Endothelial cell of umbilical vein (primary cell): ENCODE measurements around the gene L3MBTL4. TPM values are rescaled to one million over a fixed set of nuclear protein-coding genes. Genes with fewer than 3 reads are reported as not detected.

Experiments
- BruUV-seq: library from RNA; stranded (reverse); fragments of 400-500 nt; replicated peaks from 2 replicates; lab custom pipeline; 2021; lab: Mats Ljungman, UMichigan
- CTCF ChIA-PET: fragments of 300-600, 350-600 bp; sonication (Branson Sonifier 250); formaldehyde crosslinking; loops from one replicate; lab custom pipeline; 2021; ENCODE audit warnings: antibody characterized with exemption, inconsistent platforms; lab: Charles Lee
- POLR2A ChIA-PET: fragments of 300-600, 350-600 bp; sonication (Branson Sonifier 250); formaldehyde crosslinking; loops from one replicate; lab custom pipeline; 2021; ENCODE audit warnings: antibody characterized with exemption, inconsistent platforms; lab: Charles Lee
- DNase-seq: peaks from one replicate; pipeline ENCODE4 v3.0.0-alpha.2; 2011; ENCODE audit warnings: low read depth, low spot score
- FAIRE-seq: peaks from 2 replicates; lab custom pipeline; 2011; peaks lifted over from hg19 to GRCh38; lab: Jason Lieb, UNC
- H2AFZ ChIP-seq: 2 replicates; pipeline ENCODE4 v1.6.0; 2012; ENCODE audit warnings: low read depth, low read length, control low read depth, inconsistent platforms
- H3K27ac ChIP-seq: 2 replicates; pipeline ENCODE4 v1.5.1; 2011; ENCODE audit warnings: low read depth, mild to moderate bottlenecking, control low read depth, low read length, moderate library complexity; ENCODE audit not compliant: insufficient read depth
- H3K27me3 ChIP-seq, 2 experiments: 2 replicates each; pipeline versions ENCODE4 v1.6.0 to v1.6.1; 2011; ENCODE audit warnings: low read length in 2 of 2, mixed read lengths in 1 of 2; ENCODE audit not compliant: control insufficient read depth in 2 of 2, insufficient read depth in 2 of 2
- H3K36me3 ChIP-seq, 2 experiments: 2 replicates in 1 of 2; 3 replicates in 1 of 2; pipeline ENCODE4 v1.5.1; 2011; ENCODE audit warnings: low read length in 2 of 2, mild to moderate bottlenecking in 1 of 2, moderate library complexity in 1 of 2; ENCODE audit not compliant: control insufficient read depth in 2 of 2, insufficient read depth in 2 of 2; ENCODE audit errors: extremely low read depth in 1 of 2
- H3K4me1 ChIP-seq: 3 replicates; pipeline ENCODE4 v1.5.1; 2011; ENCODE audit warnings: mild to moderate bottlenecking, low read length; ENCODE audit not compliant: control insufficient read depth, insufficient read depth; ENCODE audit errors: extremely low read depth
- H3K4me2 ChIP-seq: 2 replicates; pipeline ENCODE4 v1.6.1; 2011; ENCODE audit warnings: low read length, control low read depth, mixed read lengths; ENCODE audit not compliant: insufficient read depth
- H3K4me3 ChIP-seq, 3 experiments: fragments of 200-600 bp in 1 of 3; sonication (generic), shearing (Covaris generic) in 1 of 3; replicated peaks in 1 of 3; 2 replicates each; pipeline ENCODE4 v1.5.1; 2011 to 2016; ENCODE audit warnings: control low read depth in 3 of 3, low read length in 3 of 3, mild to moderate bottlenecking in 2 of 3, inconsistent platforms in 1 of 3, low read depth in 1 of 3, moderate library complexity in 1 of 3; ENCODE audit not compliant: insufficient read depth in 1 of 3
- H3K79me2 ChIP-seq: 2 replicates; pipeline ENCODE4 v1.6.0; 2012; ENCODE audit warnings: low read length, inconsistent platforms; ENCODE audit not compliant: control insufficient read depth, insufficient read depth
- H3K9ac ChIP-seq: replicated peaks from 2 replicates; pipeline ENCODE3; 2011; ENCODE audit warnings: low read length, control low read depth; ENCODE audit not compliant: insufficient read depth; ENCODE audit errors: extremely low read depth
- H3K9me1 ChIP-seq: replicated peaks from 3 replicates; pipeline ENCODE4 v1.6.0; 2011; ENCODE audit warnings: mild to moderate bottlenecking, low read length; ENCODE audit not compliant: control insufficient read depth, insufficient read depth; ENCODE audit errors: extremely low read depth
- H3K9me3 ChIP-seq: replicated peaks from 2 replicates; pipeline ENCODE4 v1.5.1; 2012; ENCODE audit warnings: low read length, inconsistent platforms; ENCODE audit not compliant: control insufficient read depth, insufficient read depth
- H4K20me1 ChIP-seq: replicated peaks from 2 replicates; pipeline ENCODE3; 2011; ENCODE audit warnings: mild to moderate bottlenecking, low read length; ENCODE audit not compliant: control insufficient read depth, insufficient read depth; ENCODE audit errors: extremely low read depth
- CTCF ChIP-seq, 2 donors: IDR thresholded peaks; 1 replicate in 1 of 2; 2 replicates in 1 of 2; pipeline ENCODE4 v1.5.1; 2011; ENCODE audit warnings: low read length in 2 of 2, mild to moderate bottlenecking in 2 of 2, moderate library complexity in 2 of 2, control low read depth in 1 of 2, inconsistent platforms in 1 of 2, low read depth in 1 of 2; ENCODE audit not compliant: insufficient read depth in 1 of 2; ENCODE audit errors: extremely low read depth in 1 of 2
- EZH2 ChIP-seq: IDR thresholded peaks from 2 replicates; pipeline ENCODE4 v1.6.1; 2012; ENCODE audit warnings: borderline replicate concordance, low read depth, mild to moderate bottlenecking, moderate library complexity, low read length, inconsistent platforms; ENCODE audit not compliant: severe bottlenecking
- FOS ChIP-seq: IDR thresholded peaks from 2 replicates; pipeline ENCODE4 v1.6.1; 2011; ENCODE audit warnings: mild to moderate bottlenecking, low read length, moderate library complexity, borderline replicate concordance; ENCODE audit not compliant: insufficient read depth
- GATA2 ChIP-seq: IDR thresholded peaks from 2 replicates; pipeline ENCODE4 v1.7.0; 2011; ENCODE audit warnings: low read depth, mild to moderate bottlenecking, moderate library complexity, mixed read lengths, low read length; ENCODE audit not compliant: insufficient read length, insufficient read depth
- JUN ChIP-seq: IDR thresholded peaks from 2 replicates; pipeline ENCODE4 v1.6.1; 2011; ENCODE audit warnings: borderline replicate concordance, low read depth; ENCODE audit not compliant: insufficient read length, insufficient read depth
- MAX ChIP-seq: IDR thresholded peaks from 2 replicates; pipeline ENCODE4 v1.6.1; 2011; ENCODE audit not compliant: insufficient read depth, insufficient read length
- MYC ChIP-seq: IDR thresholded peaks from one replicate; pipeline ENCODE4 v1.6.1; 2011; ENCODE audit warnings: mild to moderate bottlenecking, low read depth, low read length
- POLR2A ChIP-seq: IDR thresholded peaks from 2 replicates; pipeline ENCODE4 v1.6.1; 2012; ENCODE audit warnings: low read depth, mild to moderate bottlenecking, control low read depth, low read length
- POLR2AphosphoS5 ChIP-seq: IDR thresholded peaks from 2 replicates; pipeline ENCODE4 v1.6.1; 2012; ENCODE audit warnings: low read depth, mild to moderate bottlenecking, control low read depth, low read length, moderate library complexity; ENCODE audit not compliant: insufficient read depth
- dilution Hi-C: fragments of 300-500 bp; cut with MboI; formaldehyde crosslinking; loops from one replicate; pipeline ENCODE4 v1.15.0; 2019; ENCODE audit warnings: low sequenced_read_pairs; ENCODE audit not compliant: extremely low pct_ligation_motif_present
- intact Hi-C: fragments of 100-400 bp; cut with micrococcal nuclease; formaldehyde crosslinking; loops from one replicate; pipeline ENCODE4 v1.10.0; 2022
- polyA plus RNA-seq, 4 experiments: library from polyadenylated mRNA; depleted of rRNA in 3 of 4; stranded (reverse) in 3 of 4; unstranded in 1 of 4; fragments of >200 nt; gene quantifications; 2 replicates each; pipeline versions ENCODE4 v1.2.1 to v1.2.3, GENCODE V29; 2011 to 2012; ENCODE audit warnings: missing spikeins in 1 of 4
- total RNA-seq: library from RNA; stranded (reverse); gene quantifications from 2 replicates; pipeline ENCODE4 v1.2.3, GENCODE V29; 2021

L3MBTL4 gene
- total and polyA plus RNA-seq, 2 donors (not counting 3 experiments of a cell fraction or from before 2014, with no cell fraction given), result 0.80 TPM; not detected in 1

- Histone ChIP-seq H3K4me2 (no peak overlapping the region), H3K9me3 (no peaks in the 10 kb centered on the region), H3K4me3 (no peak overlapping the region), H2AFZ (no peak overlapping the region), H3K27ac (no peak overlapping the region), H3K36me3 (no peaks in the 10 kb centered on the region), H3K9me1 (no peaks in the 10 kb centered on the region), H3K27me3 (no peaks in the 10 kb centered on the region), H3K79me2 (no peaks in the 10 kb centered on the region), H3K9ac (no peak overlapping the region), H4K20me1 (no peaks in the 10 kb centered on the region), H3K4me1 (no peaks in the 10 kb centered on the region)
- POLR2A ChIA-PET, result no interaction called here
- dilution Hi-C loops, result no loop called here
- CTCF ChIA-PET, result no interaction called here
- FAIRE-seq (no peak), DNase-seq (no peak)
- intact Hi-C loops, result no loop called here
- TF ChIP-seq JUN (no peak), FOS (no peak), GATA2 (no peak), MYC (no peak), MAX (no peak), EZH2 (no peak)
- no TSS peak for BruUV-seq
Observed at GRCh38 chr18:6022845-6023244, 391.9 kb downstream of the L3MBTL4 start.

DNA sequence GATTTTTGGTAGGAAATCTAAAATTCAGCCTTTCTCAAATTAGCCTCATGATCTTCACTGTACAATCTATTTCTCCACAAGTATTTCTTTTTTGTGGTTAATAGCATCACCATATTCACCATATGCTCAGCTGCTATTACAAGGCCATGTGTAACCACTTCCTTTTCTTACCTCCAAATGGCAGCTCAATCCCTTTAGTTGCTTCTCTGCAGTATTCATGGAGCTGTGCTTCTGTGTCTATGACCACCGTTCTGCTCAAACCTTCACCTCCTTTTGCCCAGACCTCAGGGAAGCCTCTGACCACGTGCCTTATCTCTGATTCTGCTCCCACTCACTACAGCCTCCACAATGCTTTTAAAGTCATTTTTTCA, 392.7 kb downstream of the L3MBTL4 start:
- no peak for FAIRE-seq
- H3K36me3 ChIP-seq, result no peaks in the 10 kb centered on the region
- ChIA-PET POLR2A (no interaction called here), CTCF (no interaction called here)
- no peak overlapping the region for H3K27ac ChIP-seq
- intact Hi-C loops (no loop called here), dilution Hi-C loops (no loop called here)
- no peak for DNase-seq
- no peak overlapping the region for H2AFZ ChIP-seq
- no peak overlapping the region for H3K4me2 ChIP-seq
- H3K4me1 ChIP-seq, result no peaks in the 10 kb centered on the region
- H3K9me1 ChIP-seq, result no peaks in the 10 kb centered on the region
- no TSS peak for BruUV-seq
- no peak for TF ChIP-seq FOS
- TF ChIP-seq POLR2A, result no peak
- TF ChIP-seq GATA2, result no peak
- no peak for TF ChIP-seq EZH2
- TF ChIP-seq JUN, result no peak
- TF ChIP-seq MAX, result no peak
- no peak for TF ChIP-seq MYC
- TF ChIP-seq CTCF (IDR thresholded peaks at IDR 0.05; ENCODE audit: extremely low read depth in 1 of 2, insufficient read depth in 1 of 2, low read depth in 1 of 2, low read length in 2 of 2), result no peak
- no peak for TF ChIP-seq POLR2AphosphoS5
- no peaks in the 10 kb centered on the region for H4K20me1 ChIP-seq
- no peaks in the 10 kb centered on the region for H3K27me3 ChIP-seq
- no peak overlapping the region for H3K4me3 ChIP-seq
- H3K9ac ChIP-seq, result no peak overlapping the region
- no peaks in the 10 kb centered on the region for H3K79me2 ChIP-seq
- no peaks in the 10 kb centered on the region for H3K9me3 ChIP-seq
